Neural cell (in vitro differentiated cells): ENCODE data around the gene NDUFAF5. TPM values are rescaled to one million over a fixed set of nuclear protein-coding genes. Genes with fewer than 3 reads are reported as not detected.

Experiments
- H2AFZ ChIP-seq: fragments of 200-600, 300-800 bp; sonication (generic), shearing (Covaris generic); 2 replicates; pipeline ENCODE4 v1.6.0; 2014; ENCODE audit warnings: low read depth, mild to moderate bottlenecking, antibody characterized with exemption, low read length, moderate library complexity
- H3F3A ChIP-seq: fragments of 200-600 bp; shearing (Covaris generic); 2 replicates; pipeline ENCODE4 v1.6.1; 2016; ENCODE audit warnings: mild to moderate bottlenecking, moderate library complexity, mixed read lengths, antibody characterized with exemption, low read length; ENCODE audit not compliant: insufficient read depth, poor library complexity, severe bottlenecking
- H3K27ac ChIP-seq: fragments of 200-600, 300-800 bp; sonication (generic), shearing (Covaris generic); 2 replicates; pipeline ENCODE4 v1.5.1; 2014; ENCODE audit warnings: mild to moderate bottlenecking, low read length, moderate library complexity
- H3K27me3 ChIP-seq: fragments of 300-800, 200-600 bp; sonication (generic), shearing (Covaris generic); 2 replicates; pipeline ENCODE4 v1.6.0; 2014; ENCODE audit warnings: mild to moderate bottlenecking, low read depth, low read length, moderate library complexity; ENCODE audit not compliant: insufficient read depth
- H3K36me3 ChIP-seq: fragments of 300-800, 200-600 bp; sonication (generic), shearing (Covaris generic); 2 replicates; pipeline ENCODE4 v1.5.1; 2014; ENCODE audit warnings: mild to moderate bottlenecking, antibody characterized with exemption, low read length, moderate library complexity; ENCODE audit not compliant: insufficient read depth
- H3K4me2 ChIP-seq: fragments of 300-800, 200-600 bp; sonication (generic), shearing (Covaris generic); 2 replicates; pipeline ENCODE4 v1.6.0; 2014; ENCODE audit warnings: mild to moderate bottlenecking, low read length
- H3K4me3 ChIP-seq: fragments of 300-800, 200-600 bp; sonication (generic), shearing (Covaris generic); 2 replicates; pipeline ENCODE4 v1.5.1; 2014; ENCODE audit warnings: mild to moderate bottlenecking, low read length, moderate library complexity
- H3K79me2 ChIP-seq: fragments of 200-600 bp; shearing (Covaris generic); replicated peaks from 2 replicates; pipeline ENCODE4 v1.6.0; 2014; ENCODE audit warnings: mild to moderate bottlenecking, low read length, moderate library complexity; ENCODE audit not compliant: insufficient read depth
- H3K9ac ChIP-seq: fragments of 300-800, 200-600 bp; sonication (generic), shearing (Covaris generic); 2 replicates; pipeline ENCODE4 v1.6.1; 2016; ENCODE audit warnings: mild to moderate bottlenecking, low read length, mixed read lengths
- H3K9me2 ChIP-seq: fragments of 200-600 bp; shearing (Covaris generic); 2 replicates; pipeline ENCODE4 v1.6.1; 2016; ENCODE audit warnings: mild to moderate bottlenecking, low read length, mixed read lengths; ENCODE audit not compliant: insufficient read depth
- H3K9me3 ChIP-seq: fragments of 200-600, 300-800 bp; sonication (generic), shearing (Covaris generic); 2 replicates; pipeline ENCODE4 v1.6.1; 2016; ENCODE audit warnings: mild to moderate bottlenecking, mixed run types, low read length, moderate library complexity, mixed read lengths
- H4K20me1 ChIP-seq: fragments of 200-600 bp; shearing (Covaris generic); 2 replicates; pipeline ENCODE4 v1.6.1; 2016; ENCODE audit warnings: mild to moderate bottlenecking, mixed run types; ENCODE audit not compliant: insufficient read depth
- EP300 ChIP-seq: fragments of 450-650 bp; conservative IDR thresholded peaks from 2 replicates; pipeline ENCODE4 v1.6.1; 2014; ENCODE audit warnings: antibody characterized with exemption, mild to moderate bottlenecking, moderate library complexity; ENCODE audit not compliant: poor library complexity, severe bottlenecking
- EZH2 ChIP-seq: fragments of 200-600, 300-800 bp; shearing (Covaris generic), sonication (generic); IDR thresholded peaks from 2 replicates; pipeline ENCODE4 v1.6.1; 2014; ENCODE audit warnings: antibody characterized with exemption, low read length, borderline replicate concordance, mild to moderate bottlenecking; ENCODE audit not compliant: insufficient read depth, poor library complexity, severe bottlenecking
- MXI1 ChIP-seq: fragments of 450-650 bp; conservative IDR thresholded peaks from 2 replicates; pipeline ENCODE4 v1.6.1; 2014; ENCODE audit warnings: antibody characterized with exemption, mild to moderate bottlenecking; ENCODE audit not compliant: poor library complexity, severe bottlenecking
- POLR2AphosphoS5 ChIP-seq: IDR thresholded peaks from 2 replicates; pipeline ENCODE4 v1.6.1; 2012
- RAD21 ChIP-seq: fragments of 450-650 bp; conservative IDR thresholded peaks from 2 replicates; pipeline ENCODE4 v1.6.1; 2014; ENCODE audit warnings: antibody characterized with exemption, mild to moderate bottlenecking, moderate library complexity
- SMC3 ChIP-seq: fragments of 450-650 bp; conservative IDR thresholded peaks from 2 replicates; pipeline ENCODE4 v1.6.1; 2014; ENCODE audit warnings: antibody characterized with exemption, mild to moderate bottlenecking, moderate library complexity; ENCODE audit not compliant: poor library complexity
- TAF1 ChIP-seq: IDR thresholded peaks from 2 replicates; pipeline ENCODE4 v1.6.1; 2012; ENCODE audit warnings: low read depth
- polyA plus RNA-seq: library from polyadenylated mRNA; depleted of rRNA; stranded (reverse); fragments of >200 nt; gene quantifications from 2 replicates; pipeline ENCODE4 v1.2.3, GENCODE V29; 2014
- TF ChIP-seq, protein P1 (sequence below): fragments of 450-650 bp; IDR thresholded peaks from 2 replicates; pipeline ENCODE4 v1.5.1; 2014; ENCODE audit warnings: antibody characterized with exemption, mild to moderate bottlenecking, moderate library complexity; ENCODE audit not compliant: poor library complexity, severe bottlenecking
- TF ChIP-seq, protein P2 (sequence below): IDR thresholded peaks from 2 replicates; pipeline ENCODE4 v1.6.1; 2012; ENCODE audit warnings: borderline replicate concordance

NDUFAF5 gene
- polyA plus RNA-seq, 1 donor from 2014 or later: 103 TPM

DNA sequence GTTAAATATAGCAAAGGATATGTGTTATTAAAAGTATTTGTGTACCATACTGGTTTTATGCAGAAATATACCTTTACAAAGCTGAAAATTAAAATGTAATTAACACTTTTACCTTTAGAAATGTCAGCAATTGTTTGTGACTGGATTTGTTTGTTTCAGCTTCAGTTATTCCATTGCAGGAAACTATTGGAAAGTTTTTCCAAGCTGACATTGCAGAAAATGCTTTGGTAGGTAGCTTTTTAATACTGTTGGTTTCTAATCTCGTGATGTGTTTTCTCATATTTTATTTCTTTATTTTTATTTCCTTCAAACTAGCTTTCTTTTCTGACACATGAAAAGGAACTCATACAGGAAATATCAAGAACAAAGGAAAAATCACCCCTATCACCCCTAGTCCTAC is 8.2 kb downstream of the NDUFAF5 start:
- no peaks in the 10 kb centered on the region for H3K27me3 ChIP-seq
- no peaks in the 10 kb centered on the region for H3F3A ChIP-seq
- no peaks in the 10 kb centered on the region for H3K9me2 ChIP-seq
- H3K36me3 ChIP-seq: peaks cover 15% of the 10 kb centered on the region
- H3K79me2 ChIP-seq: peaks cover 3% of the 10 kb centered on the region
- TF ChIP-seq EP300 (no peak), EZH2 (no peak)
- TF ChIP-seq, protein P1, sequence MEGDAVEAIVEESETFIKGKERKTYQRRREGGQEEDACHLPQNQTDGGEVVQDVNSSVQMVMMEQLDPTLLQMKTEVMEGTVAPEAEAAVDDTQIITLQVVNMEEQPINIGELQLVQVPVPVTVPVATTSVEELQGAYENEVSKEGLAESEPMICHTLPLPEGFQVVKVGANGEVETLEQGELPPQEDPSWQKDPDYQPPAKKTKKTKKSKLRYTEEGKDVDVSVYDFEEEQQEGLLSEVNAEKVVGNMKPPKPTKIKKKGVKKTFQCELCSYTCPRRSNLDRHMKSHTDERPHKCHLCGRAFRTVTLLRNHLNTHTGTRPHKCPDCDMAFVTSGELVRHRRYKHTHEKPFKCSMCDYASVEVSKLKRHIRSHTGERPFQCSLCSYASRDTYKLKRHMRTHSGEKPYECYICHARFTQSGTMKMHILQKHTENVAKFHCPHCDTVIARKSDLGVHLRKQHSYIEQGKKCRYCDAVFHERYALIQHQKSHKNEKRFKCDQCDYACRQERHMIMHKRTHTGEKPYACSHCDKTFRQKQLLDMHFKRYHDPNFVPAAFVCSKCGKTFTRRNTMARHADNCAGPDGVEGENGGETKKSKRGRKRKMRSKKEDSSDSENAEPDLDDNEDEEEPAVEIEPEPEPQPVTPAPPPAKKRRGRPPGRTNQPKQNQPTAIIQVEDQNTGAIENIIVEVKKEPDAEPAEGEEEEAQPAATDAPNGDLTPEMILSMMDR: no peak
- H3K9ac ChIP-seq: no peak overlapping the region
- H4K20me1 ChIP-seq: no peaks in the 10 kb centered on the region
- H3K4me2 ChIP-seq: no peak overlapping the region
- no peak overlapping the region for H3K27ac ChIP-seq
- no peaks in the 10 kb centered on the region for H3K9me3 ChIP-seq
- no peak overlapping the region for H2AFZ ChIP-seq
- H3K4me3 ChIP-seq: no peak overlapping the region

DNA sequence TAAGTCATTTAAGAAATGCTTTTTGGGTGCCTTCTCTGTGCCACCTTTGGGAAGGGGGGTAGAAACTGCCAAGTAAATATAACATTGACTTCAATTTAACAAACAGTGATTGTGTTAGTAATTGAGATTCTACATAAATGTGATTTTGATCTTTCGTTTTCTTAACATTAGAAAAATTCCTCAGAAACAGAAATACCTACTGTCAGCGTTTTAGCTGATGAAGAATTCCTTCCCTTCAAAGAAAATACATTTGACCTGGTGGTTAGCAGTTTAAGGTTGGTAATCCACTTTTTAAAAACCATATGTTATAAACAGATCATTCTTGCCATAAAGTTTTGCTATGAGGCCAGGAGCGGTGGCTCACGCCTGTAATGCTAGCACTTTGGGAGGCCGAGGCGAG is 9.8 kb downstream of the NDUFAF5 start:
- H3K27me3 ChIP-seq: no peaks in the 10 kb centered on the region
- no peaks in the 10 kb centered on the region for H3F3A ChIP-seq
- TF ChIP-seq EP300: no peak
- no peak for TF ChIP-seq SMC3
- TF ChIP-seq, protein P1: no peak
- TF ChIP-seq TAF1: no peak
- TF ChIP-seq POLR2AphosphoS5: no peak
- TF ChIP-seq MXI1: no peak
- TF ChIP-seq, protein P2, sequence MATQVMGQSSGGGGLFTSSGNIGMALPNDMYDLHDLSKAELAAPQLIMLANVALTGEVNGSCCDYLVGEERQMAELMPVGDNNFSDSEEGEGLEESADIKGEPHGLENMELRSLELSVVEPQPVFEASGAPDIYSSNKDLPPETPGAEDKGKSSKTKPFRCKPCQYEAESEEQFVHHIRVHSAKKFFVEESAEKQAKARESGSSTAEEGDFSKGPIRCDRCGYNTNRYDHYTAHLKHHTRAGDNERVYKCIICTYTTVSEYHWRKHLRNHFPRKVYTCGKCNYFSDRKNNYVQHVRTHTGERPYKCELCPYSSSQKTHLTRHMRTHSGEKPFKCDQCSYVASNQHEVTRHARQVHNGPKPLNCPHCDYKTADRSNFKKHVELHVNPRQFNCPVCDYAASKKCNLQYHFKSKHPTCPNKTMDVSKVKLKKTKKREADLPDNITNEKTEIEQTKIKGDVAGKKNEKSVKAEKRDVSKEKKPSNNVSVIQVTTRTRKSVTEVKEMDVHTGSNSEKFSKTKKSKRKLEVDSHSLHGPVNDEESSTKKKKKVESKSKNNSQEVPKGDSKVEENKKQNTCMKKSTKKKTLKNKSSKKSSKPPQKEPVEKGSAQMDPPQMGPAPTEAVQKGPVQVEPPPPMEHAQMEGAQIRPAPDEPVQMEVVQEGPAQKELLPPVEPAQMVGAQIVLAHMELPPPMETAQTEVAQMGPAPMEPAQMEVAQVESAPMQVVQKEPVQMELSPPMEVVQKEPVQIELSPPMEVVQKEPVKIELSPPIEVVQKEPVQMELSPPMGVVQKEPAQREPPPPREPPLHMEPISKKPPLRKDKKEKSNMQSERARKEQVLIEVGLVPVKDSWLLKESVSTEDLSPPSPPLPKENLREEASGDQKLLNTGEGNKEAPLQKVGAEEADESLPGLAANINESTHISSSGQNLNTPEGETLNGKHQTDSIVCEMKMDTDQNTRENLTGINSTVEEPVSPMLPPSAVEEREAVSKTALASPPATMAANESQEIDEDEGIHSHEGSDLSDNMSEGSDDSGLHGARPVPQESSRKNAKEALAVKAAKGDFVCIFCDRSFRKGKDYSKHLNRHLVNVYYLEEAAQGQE: no peak
- no peak for TF ChIP-seq RAD21
- no peak for TF ChIP-seq EZH2
- H3K27ac ChIP-seq: no peak overlapping the region
- H3K9me3 ChIP-seq: no peaks in the 10 kb centered on the region
- H3K79me2 ChIP-seq: no peaks in the 10 kb centered on the region
- no peak overlapping the region for H3K4me3 ChIP-seq
- H3K4me2 ChIP-seq: no peak overlapping the region
- no peak overlapping the region for H2AFZ ChIP-seq
- H3K9me2 ChIP-seq: no peaks in the 10 kb centered on the region
- peaks cover 17% of the 10 kb centered on the region for H3K36me3 ChIP-seq
- H3K9ac ChIP-seq: no peak overlapping the region
- no peaks in the 10 kb centered on the region for H4K20me1 ChIP-seq
